Panc1 (cell line): ENCODE data around the gene DUSP15. TPM values are rescaled to one million over a fixed set of nuclear protein-coding genes. Genes with fewer than 3 reads are reported as not detected.

ENCODE experiments used
- ATAC-seq: fragments of 200-7000 bp; cut with Tn5 transposase; 2 replicates; pipeline ENCODE4 v1.9.1; 2020; ENCODE audit warnings: mild to moderate bottlenecking, moderate library complexity
- BruUV-seq: library from RNA; stranded (reverse); fragments of 400-500 nt; replicated peaks from 2 replicates; lab custom pipeline; 2021; lab: Mats Ljungman, UMichigan
- CTCF ChIA-PET: fragments of 300-600 bp; sonication (Branson Sonifier 250); formaldehyde crosslinking; loops from one replicate; lab custom pipeline; 2022; ENCODE audit warnings: antibody characterized with exemption; lab: Charles Lee
- POLR2A ChIA-PET: fragments of 300-600 bp; sonication (Branson Sonifier 250); formaldehyde crosslinking; loops from one replicate; lab custom pipeline; 2022; ENCODE audit warnings: antibody characterized with exemption; lab: Charles Lee
- DNase-seq: peaks from one replicate; pipeline ENCODE4 v3.0.0-alpha.2; 2010; ENCODE audit warnings: low read depth, low spot score
- H3K27ac ChIP-seq: 2 replicates; pipeline ENCODE4 v1.5.1; 2011; ENCODE audit warnings: mild to moderate bottlenecking, low read length, inconsistent platforms
- H3K27me3 ChIP-seq: fragments of 200-500 bp; sonication (Bioruptor generic); 2 replicates; pipeline ENCODE4 v1.6.0; 2014; ENCODE audit warnings: low read length, inconsistent platforms; ENCODE audit not compliant: control insufficient read depth, insufficient read depth
- H3K36me3 ChIP-seq: fragments of 200-500 bp; sonication (Bioruptor generic); 2 replicates; pipeline ENCODE4 v1.5.1; 2014; ENCODE audit warnings: inconsistent platforms, mild to moderate bottlenecking, low read length, moderate library complexity; ENCODE audit not compliant: control insufficient read depth, insufficient read depth
- H3K4me1 ChIP-seq: 2 replicates; pipeline ENCODE4 v1.5.1; 2011; ENCODE audit warnings: inconsistent platforms, mild to moderate bottlenecking, low read length, moderate library complexity; ENCODE audit not compliant: control insufficient read depth, insufficient read depth
- H3K4me3 ChIP-seq, 2 experiments: 2 replicates each; pipeline ENCODE4 v1.5.1; 2011 to 2012; ENCODE audit warnings: low read depth in 2 of 2, low read length in 2 of 2, mild to moderate bottlenecking in 2 of 2, inconsistent platforms in 1 of 2, moderate library complexity in 1 of 2
- H3K9me3 ChIP-seq: fragments of 200-500 bp; sonication (Bioruptor generic); 2 replicates; pipeline ENCODE4 v1.5.1; 2014; ENCODE audit warnings: low read depth, mild to moderate bottlenecking, inconsistent platforms, low read length, moderate library complexity; ENCODE audit not compliant: control insufficient read depth, insufficient read depth
- POLR2AphosphoS5 ChIP-seq: IDR thresholded peaks from 2 replicates; pipeline ENCODE4 v1.6.1; 2012; ENCODE audit warnings: mild to moderate bottlenecking, low read depth, low read length, moderate library complexity
- SIN3A ChIP-seq: IDR thresholded peaks from 2 replicates; pipeline ENCODE4 v1.6.1; 2012; ENCODE audit warnings: low read depth, mild to moderate bottlenecking, low read length, moderate library complexity, borderline replicate concordance; ENCODE audit not compliant: insufficient read depth
- TCF7L2 ChIP-seq: IDR thresholded peaks from 2 replicates; pipeline ENCODE4 v1.6.1; 2011; ENCODE audit warnings: mild to moderate bottlenecking, low read depth, low read length, inconsistent platforms
- in situ Hi-C: cut with HindIII; loops from 2 replicates; pipeline ENCODE4 v1.10.0; 2016; ENCODE audit warnings: low sequenced_read_pairs, low pct_unique_long_range_greater_than_20kb
- intact Hi-C: fragments of 100-400 bp; cut with micrococcal nuclease; formaldehyde crosslinking; loops from one replicate; pipeline ENCODE4 v1.10.0; 2022; ENCODE audit not compliant: unreplicated experiment
- total RNA-seq: library from RNA; stranded (reverse); gene quantifications from one replicate; pipeline ENCODE4 v1.2.1, GENCODE V29; 2021; ENCODE audit not compliant: unreplicated experiment
- TF ChIP-seq, protein P1 (sequence below), 2 experiments: IDR thresholded peaks; 2 replicates each; pipeline ENCODE4 v1.6.1; 2011 to 2012; ENCODE audit warnings: low read depth in 2 of 2, control low read depth in 1 of 2, low read length in 1 of 2, mild to moderate bottlenecking in 1 of 2, moderate library complexity in 1 of 2; ENCODE audit not compliant: insufficient read depth in 1 of 2
- TF ChIP-seq, protein P2 (sequence below): fragments of 450-650 bp; IDR thresholded peaks from 2 replicates; pipeline ENCODE4 v1.5.1; 2017; ENCODE audit warnings: mild to moderate bottlenecking

Gene DUSP15
- total RNA-seq, 1 experiment from 2014 or later: 23.6 TPM

DNA sequence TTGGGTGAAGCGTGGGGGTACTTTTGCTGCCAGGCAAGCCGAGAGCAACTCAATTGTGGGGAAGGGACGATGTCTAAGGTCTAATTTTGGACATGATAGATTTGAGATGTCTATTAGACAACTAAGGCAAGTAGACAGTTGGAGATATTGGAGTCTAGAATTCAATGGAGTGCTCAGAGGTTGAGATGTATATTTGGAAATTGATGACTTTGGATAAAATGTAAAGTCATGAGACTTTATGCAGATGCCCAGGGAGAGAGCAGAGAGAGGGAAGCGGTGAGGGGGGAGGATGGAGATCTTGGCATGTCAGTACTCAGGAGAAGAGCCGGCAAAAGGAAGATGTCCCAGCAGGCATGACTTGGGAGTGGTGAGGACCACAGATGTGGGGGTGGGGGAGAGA is 44.3 kb downstream of the DUSP15 start:
- Histone ChIP-seq H3K4me1 (peaks cover 12% of the 10 kb centered on the region), H3K36me3 (no peaks in the 10 kb centered on the region), H3K27me3 (no peaks in the 10 kb centered on the region), H3K4me3 (no peak overlapping the region), H3K9me3 (no peaks in the 10 kb centered on the region), H3K27ac (no peak overlapping the region)
- ChIA-PET POLR2A (no interaction called here), CTCF (interaction anchor here (0.6 kb wide), 1 partner anchor 152 kb away, joined by 11 read pairs; no protein-coding TSS in a partner anchor)
- DNase-seq: no peak
- in situ Hi-C loops: no loop called here
- no peak for ATAC-seq
- intact Hi-C loops: no loop called here
- BruUV-seq: no TSS peak
- no peak for TF ChIP-seq POLR2AphosphoS5
- TF ChIP-seq TCF7L2: no peak
- TF ChIP-seq, protein P1, sequence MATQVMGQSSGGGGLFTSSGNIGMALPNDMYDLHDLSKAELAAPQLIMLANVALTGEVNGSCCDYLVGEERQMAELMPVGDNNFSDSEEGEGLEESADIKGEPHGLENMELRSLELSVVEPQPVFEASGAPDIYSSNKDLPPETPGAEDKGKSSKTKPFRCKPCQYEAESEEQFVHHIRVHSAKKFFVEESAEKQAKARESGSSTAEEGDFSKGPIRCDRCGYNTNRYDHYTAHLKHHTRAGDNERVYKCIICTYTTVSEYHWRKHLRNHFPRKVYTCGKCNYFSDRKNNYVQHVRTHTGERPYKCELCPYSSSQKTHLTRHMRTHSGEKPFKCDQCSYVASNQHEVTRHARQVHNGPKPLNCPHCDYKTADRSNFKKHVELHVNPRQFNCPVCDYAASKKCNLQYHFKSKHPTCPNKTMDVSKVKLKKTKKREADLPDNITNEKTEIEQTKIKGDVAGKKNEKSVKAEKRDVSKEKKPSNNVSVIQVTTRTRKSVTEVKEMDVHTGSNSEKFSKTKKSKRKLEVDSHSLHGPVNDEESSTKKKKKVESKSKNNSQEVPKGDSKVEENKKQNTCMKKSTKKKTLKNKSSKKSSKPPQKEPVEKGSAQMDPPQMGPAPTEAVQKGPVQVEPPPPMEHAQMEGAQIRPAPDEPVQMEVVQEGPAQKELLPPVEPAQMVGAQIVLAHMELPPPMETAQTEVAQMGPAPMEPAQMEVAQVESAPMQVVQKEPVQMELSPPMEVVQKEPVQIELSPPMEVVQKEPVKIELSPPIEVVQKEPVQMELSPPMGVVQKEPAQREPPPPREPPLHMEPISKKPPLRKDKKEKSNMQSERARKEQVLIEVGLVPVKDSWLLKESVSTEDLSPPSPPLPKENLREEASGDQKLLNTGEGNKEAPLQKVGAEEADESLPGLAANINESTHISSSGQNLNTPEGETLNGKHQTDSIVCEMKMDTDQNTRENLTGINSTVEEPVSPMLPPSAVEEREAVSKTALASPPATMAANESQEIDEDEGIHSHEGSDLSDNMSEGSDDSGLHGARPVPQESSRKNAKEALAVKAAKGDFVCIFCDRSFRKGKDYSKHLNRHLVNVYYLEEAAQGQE (IDR thresholded peaks at IDR 0.05; ENCODE audit: insufficient read depth in 1 of 2, low read depth in 2 of 2, low read length in 1 of 2): no peak
- no peak for TF ChIP-seq SIN3A
- TF ChIP-seq, protein P2, sequence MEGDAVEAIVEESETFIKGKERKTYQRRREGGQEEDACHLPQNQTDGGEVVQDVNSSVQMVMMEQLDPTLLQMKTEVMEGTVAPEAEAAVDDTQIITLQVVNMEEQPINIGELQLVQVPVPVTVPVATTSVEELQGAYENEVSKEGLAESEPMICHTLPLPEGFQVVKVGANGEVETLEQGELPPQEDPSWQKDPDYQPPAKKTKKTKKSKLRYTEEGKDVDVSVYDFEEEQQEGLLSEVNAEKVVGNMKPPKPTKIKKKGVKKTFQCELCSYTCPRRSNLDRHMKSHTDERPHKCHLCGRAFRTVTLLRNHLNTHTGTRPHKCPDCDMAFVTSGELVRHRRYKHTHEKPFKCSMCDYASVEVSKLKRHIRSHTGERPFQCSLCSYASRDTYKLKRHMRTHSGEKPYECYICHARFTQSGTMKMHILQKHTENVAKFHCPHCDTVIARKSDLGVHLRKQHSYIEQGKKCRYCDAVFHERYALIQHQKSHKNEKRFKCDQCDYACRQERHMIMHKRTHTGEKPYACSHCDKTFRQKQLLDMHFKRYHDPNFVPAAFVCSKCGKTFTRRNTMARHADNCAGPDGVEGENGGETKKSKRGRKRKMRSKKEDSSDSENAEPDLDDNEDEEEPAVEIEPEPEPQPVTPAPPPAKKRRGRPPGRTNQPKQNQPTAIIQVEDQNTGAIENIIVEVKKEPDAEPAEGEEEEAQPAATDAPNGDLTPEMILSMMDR: no peak

GRCh38 chr20:31824554-31825313 is 45.6 kb downstream of the DUSP15 start:
- Histone ChIP-seq H3K27ac (peak overlapping the region; percentile 36; the same call in 1 of the 2 replicates), H3K36me3 (no peaks in the 10 kb centered on the region), H3K4me3 (no peak overlapping the region), H3K4me1 (peaks cover 12% of the 10 kb centered on the region), H3K9me3 (no peaks in the 10 kb centered on the region), H3K27me3 (no peaks in the 10 kb centered on the region)
- ChIA-PET CTCF (interaction anchor here (0.5 to 2.1 kb wide), 3 partner anchors 28 to 207 kb away, joined by 3 to 11 read pairs (median 3); no protein-coding TSS in a partner anchor), POLR2A (no interaction called here)
- TF ChIP-seq, protein P1 (IDR thresholded peaks at IDR 0.05; ENCODE audit: insufficient read depth in 1 of 2, low read depth in 2 of 2, low read length in 1 of 2): no peak
- TF ChIP-seq SIN3A (no peak), TCF7L2 (no peak), POLR2AphosphoS5 (no peak)
- TF ChIP-seq, protein P2: no peak
- ATAC-seq (no peak), DNase-seq (no peak)
- intact Hi-C loops (loop anchor here (5.0 kb wide), 1 partner anchor 268 kb away; no protein-coding TSS in a partner anchor), in situ Hi-C loops (no loop called here)
- BruUV-seq: no TSS peak
